Chondrocyte (in vitro differentiated cells): ENCODE data around the gene USP28. TPM values are rescaled to one million over a fixed set of nuclear protein-coding genes. Genes with fewer than 3 reads are reported as not detected.

Experiments used
- DNase-seq: peaks from one replicate; pipeline ENCODE4 v3.0.0; 2021; ENCODE audit warnings: mixed read lengths, low spot score
- H3K27ac Mint-ChIP-seq: one replicate; pipeline ENCODE4 v1.8.0; 2021; ENCODE audit warnings: mild to moderate bottlenecking, moderate library complexity, mixed read lengths; ENCODE audit not compliant: unreplicated experiment
- H3K27me3 Mint-ChIP-seq: 2 replicates; pipeline ENCODE4 v1.8.0; 2021; ENCODE audit warnings: low read depth, mixed read lengths
- H3K36me3 Mint-ChIP-seq: 2 replicates; pipeline ENCODE4 v1.8.0; 2021; ENCODE audit warnings: low read depth, mixed read lengths
- H3K4me1 Mint-ChIP-seq: 2 replicates; pipeline ENCODE4 v1.8.0; 2021; ENCODE audit warnings: low read depth, mild to moderate bottlenecking, mixed read lengths
- H3K4me3 Mint-ChIP-seq: one replicate; pipeline ENCODE4 v1.8.0; 2021; ENCODE audit warnings: mild to moderate bottlenecking, moderate library complexity, mixed read lengths; ENCODE audit not compliant: unreplicated experiment
- H3K9me3 Mint-ChIP-seq: 2 replicates; pipeline ENCODE4 v1.8.0; 2021; ENCODE audit warnings: low read depth, mixed read lengths
- CTCF ChIP-seq: fragments of 200-600 bp; sonication (generic); IDR thresholded peaks from 2 replicates; pipeline ENCODE4 v1.5.0; 2021; ENCODE audit warnings: antibody characterized with exemption, mild to moderate bottlenecking, moderate library complexity
- total RNA-seq: library from RNA; stranded (reverse); gene quantifications from 3 replicates; pipeline ENCODE4 v1.2.1, GENCODE V29; 2021

Gene USP28
- total RNA-seq, 1 donor from 2014 or later = 34.1 TPM

DNA sequence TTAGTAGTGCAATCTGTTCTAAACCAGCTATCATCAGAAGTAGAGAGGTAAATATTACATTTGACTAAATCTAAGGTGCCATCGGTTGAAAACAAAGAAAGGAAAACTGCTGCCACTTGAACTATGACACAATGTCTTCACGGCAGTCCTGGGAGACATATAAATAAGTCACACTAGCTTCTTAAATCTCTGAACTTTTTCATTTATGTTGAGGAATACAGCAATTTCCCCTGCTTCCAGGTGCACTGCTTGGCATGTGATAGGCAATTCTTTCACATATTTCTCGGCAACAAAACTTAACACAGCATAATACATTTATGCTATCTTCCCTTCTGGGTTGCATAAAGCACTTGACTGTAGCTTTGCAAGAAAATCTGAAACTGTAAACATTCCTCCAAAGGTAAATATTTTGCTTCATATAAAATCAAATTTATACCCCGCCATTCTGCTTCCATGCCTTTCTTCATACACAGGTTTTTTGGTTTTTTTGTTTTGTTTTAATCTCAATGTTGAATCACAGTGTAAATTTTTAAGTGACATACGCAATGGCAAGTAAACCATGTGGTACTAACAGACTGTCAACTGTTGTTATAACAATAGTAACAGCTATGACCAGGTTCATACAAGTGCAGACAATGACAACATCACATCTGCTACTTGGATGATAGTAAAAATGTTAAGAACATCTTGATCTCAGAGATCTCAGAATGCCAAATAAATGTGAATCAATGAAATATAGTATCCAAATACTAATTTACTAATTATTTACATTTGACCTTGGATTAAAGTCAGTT is 18.2 kb downstream of the USP28 start:
- Mint-ChIP-seq H3K36me3 (no peaks in the 10 kb centered on the region), H3K27ac (no peak overlapping the region), H3K27me3 (no peaks in the 10 kb centered on the region), H3K4me1 (peaks cover 26% of the 10 kb centered on the region), H3K9me3 (no peaks in the 10 kb centered on the region), H3K4me3 (no peak overlapping the region)
- no peak for TF ChIP-seq CTCF
- no peak for DNase-seq

GRCh38 chr11:113855803-113856202 is 19.6 kb downstream of the USP28 start:
- peaks cover 6% of the 10 kb centered on the region for H3K36me3 Mint-ChIP-seq
- no peaks in the 10 kb centered on the region for H3K27me3 Mint-ChIP-seq
- H3K9me3 Mint-ChIP-seq = no peaks in the 10 kb centered on the region
- no peak overlapping the region for H3K27ac Mint-ChIP-seq
- no peak for TF ChIP-seq CTCF
- H3K4me1 Mint-ChIP-seq = peaks cover 15% of the 10 kb centered on the region
- H3K4me3 Mint-ChIP-seq = no peak overlapping the region
- no peak for DNase-seq

GRCh38 chr11:113850188-113850587 is 25.2 kb downstream of the USP28 start:
- H3K36me3 Mint-ChIP-seq = peaks cover 14% of the 10 kb centered on the region
- no peak overlapping the region for H3K4me3 Mint-ChIP-seq
- peaks cover 19% of the 10 kb centered on the region for H3K4me1 Mint-ChIP-seq
- no peak for TF ChIP-seq CTCF
- no peak overlapping the region for H3K27ac Mint-ChIP-seq
- no peaks in the 10 kb centered on the region for H3K27me3 Mint-ChIP-seq
- no peaks in the 10 kb centered on the region for H3K9me3 Mint-ChIP-seq
- DNase-seq = no peak

DNA sequence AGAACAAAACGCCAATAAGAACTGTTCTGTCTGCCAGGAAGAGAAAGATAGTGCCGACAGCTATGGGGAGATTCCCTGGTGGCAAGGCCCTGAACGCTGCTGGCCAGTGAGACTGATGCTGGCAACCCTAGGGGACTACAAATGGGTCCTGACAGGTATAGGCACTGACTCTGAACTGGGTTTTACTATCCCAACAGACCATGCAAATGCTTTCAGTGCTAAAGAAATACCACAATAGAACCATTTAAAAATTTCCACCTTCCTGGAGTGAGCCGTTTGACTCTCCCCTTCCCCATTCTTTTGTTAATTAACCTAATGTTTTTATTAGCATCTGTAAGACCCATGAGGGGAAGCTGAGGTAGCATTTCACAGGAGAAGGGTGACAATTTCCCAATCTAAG is 25.7 kb downstream of the USP28 start:
- Mint-ChIP-seq H3K4me3 (no peak overlapping the region), H3K36me3 (peaks cover 14% of the 10 kb centered on the region), H3K27me3 (no peaks in the 10 kb centered on the region), H3K27ac (no peak overlapping the region), H3K4me1 (peaks cover 14% of the 10 kb centered on the region), H3K9me3 (no peaks in the 10 kb centered on the region)
- no peak for DNase-seq
- no peak for TF ChIP-seq CTCF

- Mint-ChIP-seq H3K4me1 (peaks cover 14% of the 10 kb centered on the region), H3K27ac (peak overlapping the region; percentile 54), H3K4me3 (no peak overlapping the region), H3K36me3 (peaks cover 17% of the 10 kb centered on the region), H3K9me3 (no peaks in the 10 kb centered on the region), H3K27me3 (no peaks in the 10 kb centered on the region)
- DNase-seq = no peak
- TF ChIP-seq CTCF = no peak
Observed at GRCh38 chr11:113847580-113847979, 27.8 kb downstream of the USP28 start.
